NCI-H2196 treated with DMSO at 0.1 percent for 48 hours (cell line): ENCODE data around the gene ARPC5L.
"Not testable (repeated sequence)": the region's sequence is repeated elsewhere in the genome, so short reads cannot be mapped to it uniquely, and the experiment has no call there.

ENCODE experiments used
- DNase-seq: peaks from one replicate; lab custom pipeline; 2025; ENCODE audit not compliant: unreplicated experiment; lab: John Stamatoyannopoulos, UW

The ARPC5L gene

GRCh38 chr9:124861342-124862229, at the start of gene ARPC5L, which contains the start of gene RPL35:
TSS of gene ARPC5L (plus strand) at chr9:124862130. CDS start at chr9:124869291, 7,161 bp downstream.
TSS of gene RPL35 (minus strand) at chr9:124861957. CDS start at chr9:124861912, 45 bp downstream.
- peak; percentile 87 for DNase-seq

- no peak for DNase-seq
These were observed 49.5 kb upstream of the ARPC5L start for GRCh38 chr9:124812441-124812876.

- no peak for DNase-seq
These were observed 48.9 kb upstream of the ARPC5L start for GRCh38 chr9:124813041-124813440.

GRCh38 chr9:124813501-124814163, 48.3 kb upstream of the ARPC5L start:
- DNase-seq: no peak

- DNase-seq: no peak
These were observed 47.8 kb upstream of the ARPC5L start for GRCh38 chr9:124814164-124814535.

GRCh38 chr9:124815601-124816000, 46.3 kb upstream of the ARPC5L start:
- no peak for DNase-seq

- no peak for DNase-seq
These were observed 43.3 kb upstream of the ARPC5L start for GRCh38 chr9:124818431-124819281.

- DNase-seq: no peak
These were observed 41.0 kb upstream of the ARPC5L start for GRCh38 chr9:124820698-124821623.

- no peak for DNase-seq
These were observed 33.2 kb upstream of the ARPC5L start for GRCh38 chr9:124828489-124829333.

GRCh38 chr9:124829334-124829669, 32.6 kb upstream of the ARPC5L start:
- no peak for DNase-seq

GRCh38 chr9:124830593-124830992, 31.3 kb upstream of the ARPC5L start:
- no peak for DNase-seq

GRCh38 chr9:124831642-124832364, 30.1 kb upstream of the ARPC5L start:
- no peak for DNase-seq

GRCh38 chr9:124834591-124834990, 27.3 kb upstream of the ARPC5L start:
- DNase-seq: no peak

- DNase-seq: no peak
These were observed 26.8 kb upstream of the ARPC5L start for GRCh38 chr9:124835026-124835557.

GRCh38 chr9:124838132-124838531, 23.8 kb upstream of the ARPC5L start:
- not testable (repeated sequence) for DNase-seq

GRCh38 chr9:124838567-124839275, 23.2 kb upstream of the ARPC5L start:
- not testable (repeated sequence) for DNase-seq

GRCh38 chr9:124839612-124840299, 22.2 kb upstream of the ARPC5L start:
- DNase-seq: no peak
